ENCODE results near the gene BRIP1.

BRIP1 gene

DNA sequence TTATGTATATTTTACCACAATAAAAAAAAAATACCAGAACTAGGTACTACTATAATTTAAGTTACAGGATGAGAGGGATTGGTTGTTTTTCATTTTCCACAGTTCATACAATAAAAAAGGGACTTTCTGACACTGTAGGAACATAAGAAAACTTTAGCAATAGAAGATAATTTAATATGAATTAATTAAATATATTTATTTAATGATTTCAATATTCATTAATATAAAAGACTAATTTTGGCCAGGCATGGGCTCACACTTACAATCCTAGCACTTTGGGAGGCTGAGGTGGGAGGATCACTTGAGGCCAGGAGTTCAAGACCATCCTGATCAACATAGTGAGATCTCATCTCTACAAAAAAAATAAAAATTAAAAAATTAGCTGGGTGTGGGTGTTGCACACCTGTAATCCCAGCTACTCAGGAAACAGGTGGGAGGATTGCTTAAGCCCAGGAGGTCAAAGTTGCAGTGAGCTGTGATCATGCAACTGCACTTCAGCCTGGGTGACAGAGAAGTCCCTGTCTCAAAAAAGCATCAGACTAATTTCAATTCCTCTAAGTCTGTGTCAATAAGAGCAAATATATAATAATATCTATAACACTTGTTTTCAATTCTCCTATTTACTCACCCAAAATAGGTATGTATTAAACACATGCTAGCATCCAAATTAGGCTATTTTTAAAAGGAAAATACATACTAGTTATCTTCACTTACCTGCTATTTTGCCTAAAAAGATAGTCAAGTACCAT is 79.6 kb downstream of the BRIP1 start:
- TF ChIP-seq ZBTB7A (IDR thresholded peaks at IDR 0.05; ENCODE audit: low read depth), result no peak

GRCh38 chr17:61783120-61783519 is 80.2 kb downstream of the BRIP1 start:
- TF ChIP-seq, protein P1, sequence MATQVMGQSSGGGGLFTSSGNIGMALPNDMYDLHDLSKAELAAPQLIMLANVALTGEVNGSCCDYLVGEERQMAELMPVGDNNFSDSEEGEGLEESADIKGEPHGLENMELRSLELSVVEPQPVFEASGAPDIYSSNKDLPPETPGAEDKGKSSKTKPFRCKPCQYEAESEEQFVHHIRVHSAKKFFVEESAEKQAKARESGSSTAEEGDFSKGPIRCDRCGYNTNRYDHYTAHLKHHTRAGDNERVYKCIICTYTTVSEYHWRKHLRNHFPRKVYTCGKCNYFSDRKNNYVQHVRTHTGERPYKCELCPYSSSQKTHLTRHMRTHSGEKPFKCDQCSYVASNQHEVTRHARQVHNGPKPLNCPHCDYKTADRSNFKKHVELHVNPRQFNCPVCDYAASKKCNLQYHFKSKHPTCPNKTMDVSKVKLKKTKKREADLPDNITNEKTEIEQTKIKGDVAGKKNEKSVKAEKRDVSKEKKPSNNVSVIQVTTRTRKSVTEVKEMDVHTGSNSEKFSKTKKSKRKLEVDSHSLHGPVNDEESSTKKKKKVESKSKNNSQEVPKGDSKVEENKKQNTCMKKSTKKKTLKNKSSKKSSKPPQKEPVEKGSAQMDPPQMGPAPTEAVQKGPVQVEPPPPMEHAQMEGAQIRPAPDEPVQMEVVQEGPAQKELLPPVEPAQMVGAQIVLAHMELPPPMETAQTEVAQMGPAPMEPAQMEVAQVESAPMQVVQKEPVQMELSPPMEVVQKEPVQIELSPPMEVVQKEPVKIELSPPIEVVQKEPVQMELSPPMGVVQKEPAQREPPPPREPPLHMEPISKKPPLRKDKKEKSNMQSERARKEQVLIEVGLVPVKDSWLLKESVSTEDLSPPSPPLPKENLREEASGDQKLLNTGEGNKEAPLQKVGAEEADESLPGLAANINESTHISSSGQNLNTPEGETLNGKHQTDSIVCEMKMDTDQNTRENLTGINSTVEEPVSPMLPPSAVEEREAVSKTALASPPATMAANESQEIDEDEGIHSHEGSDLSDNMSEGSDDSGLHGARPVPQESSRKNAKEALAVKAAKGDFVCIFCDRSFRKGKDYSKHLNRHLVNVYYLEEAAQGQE (IDR thresholded peaks at IDR 0.05; ENCODE audit: low read depth), result no peak
- TF ChIP-seq TEAD4 (IDR thresholded peaks at IDR 0.05), result no peak
- TF ChIP-seq YY1 (IDR thresholded peaks at IDR 0.05; ENCODE audit: low read depth), result no peak
- TF ChIP-seq TCF12 (IDR thresholded peaks at IDR 0.05; ENCODE audit: low read depth), result no peak
- no peak for TF ChIP-seq EP300 (IDR thresholded peaks at IDR 0.05; ENCODE audit: borderline replicate concordance)

GRCh38 chr17:61782683-61783082 is 80.6 kb downstream of the BRIP1 start:
- no peak for TF ChIP-seq EP300 (IDR thresholded peaks at IDR 0.05; ENCODE audit: borderline replicate concordance)
- TF ChIP-seq, protein P2, sequence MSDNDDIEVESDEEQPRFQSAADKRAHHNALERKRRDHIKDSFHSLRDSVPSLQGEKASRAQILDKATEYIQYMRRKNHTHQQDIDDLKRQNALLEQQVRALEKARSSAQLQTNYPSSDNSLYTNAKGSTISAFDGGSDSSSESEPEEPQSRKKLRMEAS (IDR thresholded peaks at IDR 0.05), result no peak
- TF ChIP-seq NFIC (IDR thresholded peaks at IDR 0.05), result no peak
- TF ChIP-seq RAD21 (IDR thresholded peaks at IDR 0.05; ENCODE audit: low read depth), result no peak
- no peak for TF ChIP-seq TAF1 (IDR thresholded peaks at IDR 0.05; ENCODE audit: low read depth)
- TF ChIP-seq USF1 (IDR thresholded peaks at IDR 0.05), result no peak
- TF ChIP-seq YY1 (IDR thresholded peaks at IDR 0.05; ENCODE audit: low read depth), result no peak
- no peak for TF ChIP-seq TEAD4 (IDR thresholded peaks at IDR 0.05)
- TF ChIP-seq ZBTB7A (IDR thresholded peaks at IDR 0.05; ENCODE audit: low read depth), result no peak
- no peak for TF ChIP-seq EGR1 (IDR thresholded peaks at IDR 0.05)
- no peak for TF ChIP-seq FOXM1 (IDR thresholded peaks at IDR 0.05; ENCODE audit: borderline replicate concordance, low read depth)
- TF ChIP-seq, protein P1 (IDR thresholded peaks at IDR 0.05; ENCODE audit: low read depth), result no peak
- no peak for TF ChIP-seq CEBPB (IDR thresholded peaks at IDR 0.05)
- TF ChIP-seq CREB1 (IDR thresholded peaks at IDR 0.05; ENCODE audit: low read depth), result no peak
- no peak for TF ChIP-seq TCF12 (IDR thresholded peaks at IDR 0.05; ENCODE audit: low read depth)

DNA sequence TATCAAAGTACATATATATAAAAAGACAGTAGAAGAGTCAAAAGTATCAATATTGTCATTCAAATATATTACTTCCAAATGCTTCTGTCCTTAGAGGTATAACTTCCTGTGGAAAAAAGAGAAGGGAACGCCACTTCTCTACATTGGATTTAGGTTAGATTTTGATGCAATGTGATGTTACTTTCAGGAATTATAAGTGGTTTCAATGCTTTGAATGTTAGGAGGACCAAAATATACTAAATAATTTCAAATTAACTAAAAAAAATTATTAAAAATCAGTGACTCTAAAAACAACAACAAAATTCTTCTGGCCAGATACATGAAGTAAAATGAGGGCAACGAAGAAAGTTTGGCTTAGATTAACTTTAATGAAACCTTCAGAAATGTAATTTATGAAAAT is 88.0 kb downstream of the BRIP1 start:
- TF ChIP-seq ZBTB7A (IDR thresholded peaks at IDR 0.05; ENCODE audit: low read depth) (no peak), TEAD4 (IDR thresholded peaks at IDR 0.05) (no peak), TCF12 (IDR thresholded peaks at IDR 0.05; ENCODE audit: low read depth) (no peak), TAF1 (IDR thresholded peaks at IDR 0.05; ENCODE audit: low read depth) (no peak), CREB1 (IDR thresholded peaks at IDR 0.05; ENCODE audit: low read depth) (no peak), YY1 (IDR thresholded peaks at IDR 0.05; ENCODE audit: low read depth) (no peak), CEBPB (IDR thresholded peaks at IDR 0.05) (no peak), USF1 (IDR thresholded peaks at IDR 0.05) (no peak), EP300 (IDR thresholded peaks at IDR 0.05; ENCODE audit: borderline replicate concordance) (no peak), EGR1 (IDR thresholded peaks at IDR 0.05) (no peak), RAD21 (IDR thresholded peaks at IDR 0.05; ENCODE audit: low read depth) (no peak), NFIC (IDR thresholded peaks at IDR 0.05) (no peak), FOXM1 (IDR thresholded peaks at IDR 0.05; ENCODE audit: borderline replicate concordance, low read depth) (no peak)
- TF ChIP-seq, protein P1 (IDR thresholded peaks at IDR 0.05; ENCODE audit: low read depth), result no peak
- TF ChIP-seq, protein P2 (IDR thresholded peaks at IDR 0.05), result no peak
